Globus pallidus (tissue), 1 donor: ENCODE measurements around the gene ZNF692.
A peak's percentile ranks its signal among the peaks of the same experiment; 100 is the strongest.

Experiments
- DNase-seq: peaks from one replicate; pipeline ENCODE4 v3.0.0-alpha.2; 2015; ENCODE audit warnings: low spot score

The ZNF692 gene

GRCh38 chr1:248873993-248874533 is 15.2 kb upstream of the ZNF692 start:
- no peak for DNase-seq

- DNase-seq, result peak; percentile 95
These were observed 14.6 kb upstream of the ZNF692 start for GRCh38 chr1:248873409-248873992.

GRCh38 chr1:248872752-248873408 is 14.0 kb upstream of the ZNF692 start:
- DNase-seq, result peak; percentile 41

- DNase-seq, result no peak
These were observed 13.0 kb upstream of the ZNF692 start for GRCh38 chr1:248871837-248872401.

- peak; percentile 80 for DNase-seq
These were observed 4.4 kb upstream of the ZNF692 start for GRCh38 chr1:248862998-248863881.

- DNase-seq, result no peak
These were observed 3.8 kb upstream of the ZNF692 start for GRCh38 chr1:248862695-248862997.

GRCh38 chr1:248861616-248862015 is 2.7 kb upstream of the ZNF692 start:
- DNase-seq, result no peak

- DNase-seq, result no peak
These were observed 1.1 kb upstream of the ZNF692 start for GRCh38 chr1:248860007-248860406.

GRCh38 chr1:248858096-248858890 is 592 bp downstream of the ZNF692 start:
- peak; percentile 37 for DNase-seq

GRCh38 chr1:248857749-248858095 is 1.2 kb downstream of the ZNF692 start:
- no peak for DNase-seq

GRCh38 chr1:248857201-248857600 is 1.7 kb downstream of the ZNF692 start:
- DNase-seq, result no peak

- no peak for DNase-seq
These were observed 2.7 kb downstream of the ZNF692 start for GRCh38 chr1:248856176-248856575.

- no peak for DNase-seq
These were observed 3.3 kb downstream of the ZNF692 start for GRCh38 chr1:248855580-248855979.

- no peak for DNase-seq
These were observed 5.1 kb downstream of the ZNF692 start for GRCh38 chr1:248853663-248854375.

GRCh38 chr1:248852481-248853405 is 6.1 kb downstream of the ZNF692 start:
- no peak for DNase-seq

- DNase-seq, result no peak
These were observed 7.5 kb downstream of the ZNF692 start for GRCh38 chr1:248851390-248851789.

GRCh38 chr1:248850536-248851251 is 8.2 kb downstream of the ZNF692 start:
- DNase-seq, result no peak

- no peak for DNase-seq
These were observed 8.8 kb downstream of the ZNF692 start for GRCh38 chr1:248850124-248850523.

- no peak for DNase-seq
These were observed 9.2 kb downstream of the ZNF692 start for GRCh38 chr1:248849637-248850036.
